C4-2B (cell line): ENCODE results near the gene AGR3.

Source experiments
- H3K27ac ChIP-seq: fragments of 450-650 bp; 2 replicates; pipeline ENCODE4 v1.5.1; 2017
- CTCF ChIP-seq: fragments of 450-650 bp; conservative IDR thresholded peaks from 2 replicates; pipeline ENCODE4 v1.5.1; 2017; ENCODE audit warnings: mild to moderate bottlenecking
- ZFX ChIP-seq: fragments of 450-650 bp; IDR thresholded peaks from 2 replicates; pipeline ENCODE4 v1.6.1; 2017

Gene AGR3

GRCh38 chr7:16838386-16838785 is 43.4 kb downstream of the AGR3 start:
- TF ChIP-seq CTCF: no peak
- TF ChIP-seq ZFX: no peak
- H3K27ac ChIP-seq: no peak overlapping the region

GRCh38 chr7:16836481-16836880 is 45.3 kb downstream of the AGR3 start:
- H3K27ac ChIP-seq: no peak overlapping the region
- TF ChIP-seq ZFX (no peak), CTCF (no peak)

GRCh38 chr7:16833373-16833772 is 48.4 kb downstream of the AGR3 start:
- no peak overlapping the region for H3K27ac ChIP-seq
- TF ChIP-seq CTCF (no peak), ZFX (no peak)

- H3K27ac ChIP-seq: no peak overlapping the region
- no peak for TF ChIP-seq ZFX
- no peak for TF ChIP-seq CTCF
Observed at GRCh38 chr7:16826060-16826459, 55.7 kb downstream of the AGR3 start.

GRCh38 chr7:16822029-16822428 is 59.8 kb downstream of the AGR3 start:
- no peak overlapping the region for H3K27ac ChIP-seq
- TF ChIP-seq ZFX (no peak), CTCF (no peak)

- TF ChIP-seq ZFX (no peak), CTCF (no peak)
- no peak overlapping the region for H3K27ac ChIP-seq
Observed at GRCh38 chr7:16818732-16819131, 63.1 kb downstream of the AGR3 start.

- H3K27ac ChIP-seq: no peak overlapping the region
- no peak for TF ChIP-seq CTCF
Observed at GRCh38 chr7:16817536-16817935, 64.2 kb downstream of the AGR3 start.
